Type B pancreatic cell (in vitro differentiated cells): ENCODE data around the gene BARHL1. TPM values are rescaled to one million over a fixed set of nuclear protein-coding genes. Genes with fewer than 3 reads are reported as not detected.

Source experiments
- DNase-seq: peaks from one replicate; pipeline ENCODE4 v3.0.0; 2021; ENCODE audit warnings: mixed read lengths; ENCODE audit not compliant: unreplicated experiment; ENCODE audit errors: extremely low spot score
- H3K27ac Mint-ChIP-seq: 2 replicates; pipeline ENCODE4 v1.8.0; 2021; ENCODE audit warnings: mild to moderate bottlenecking, mixed read lengths
- H3K27me3 Mint-ChIP-seq: 2 replicates; pipeline ENCODE4 v1.8.0; 2021; ENCODE audit warnings: mixed read lengths
- H3K36me3 Mint-ChIP-seq: 2 replicates; pipeline ENCODE4 v1.8.0; 2021; ENCODE audit warnings: mixed read lengths
- H3K4me1 Mint-ChIP-seq: one replicate; pipeline ENCODE4 v1.8.0; 2021; ENCODE audit warnings: mixed read lengths; ENCODE audit not compliant: unreplicated experiment
- H3K4me3 Mint-ChIP-seq: 2 replicates; pipeline ENCODE4 v1.8.0; 2021; ENCODE audit warnings: mild to moderate bottlenecking, mixed read lengths
- H3K9me3 Mint-ChIP-seq: 2 replicates; pipeline ENCODE4 v1.8.0; 2021; ENCODE audit warnings: mixed read lengths
- CTCF ChIP-seq: fragments of 200-600 bp; sonication (generic); conservative IDR thresholded peaks from 2 replicates; pipeline ENCODE4 v1.5.0; 2021; ENCODE audit warnings: antibody characterized with exemption, mild to moderate bottlenecking
- total RNA-seq: library from RNA; stranded (reverse); gene quantifications from 2 replicates; pipeline ENCODE4 v1.2.1, GENCODE V29; 2021; ENCODE audit warnings: low replicate concordance

BARHL1 gene
- total RNA-seq, 1 donor from 2014 or later, result 0.14 TPM

GRCh38 chr9:132546148-132547051 lies 36.0 kb upstream of the BARHL1 start:
- no peaks in the 10 kb centered on the region for H3K36me3 Mint-ChIP-seq
- H3K4me3 Mint-ChIP-seq, result peak overlapping the region; percentile 62
- H3K27ac Mint-ChIP-seq, result peak overlapping the region; percentile 43
- DNase-seq, result no peak
- peak; percentile 83 for TF ChIP-seq CTCF
- no peaks in the 10 kb centered on the region for H3K9me3 Mint-ChIP-seq
- H3K4me1 Mint-ChIP-seq, result peaks cover 40% of the 10 kb centered on the region
- H3K27me3 Mint-ChIP-seq, result peaks cover 50% of the 10 kb centered on the region

DNA sequence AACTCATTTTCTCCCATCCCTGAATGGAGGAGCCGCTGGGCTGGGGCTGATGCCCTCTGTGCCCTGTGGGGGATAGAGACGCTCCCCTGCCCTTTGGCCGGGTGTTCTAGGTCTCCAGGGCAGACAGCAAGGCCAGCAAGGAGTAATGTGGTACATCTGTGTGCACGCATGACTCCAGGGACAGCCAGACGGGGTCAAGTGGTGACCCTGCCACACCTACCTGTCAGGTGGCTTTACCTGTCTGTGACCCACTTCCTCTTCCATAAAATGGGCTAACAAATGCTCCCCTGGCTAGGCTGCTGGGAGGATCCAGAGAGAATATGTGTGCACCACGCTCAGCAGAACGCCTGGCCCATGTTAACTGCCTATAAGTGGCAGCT lies 35.4 kb upstream of the BARHL1 start:
- Mint-ChIP-seq H3K4me1 (peaks cover 40% of the 10 kb centered on the region), H3K36me3 (no peaks in the 10 kb centered on the region), H3K9me3 (no peaks in the 10 kb centered on the region), H3K4me3 (no peak overlapping the region), H3K27ac (no peak overlapping the region), H3K27me3 (peaks cover 53% of the 10 kb centered on the region)
- DNase-seq, result no peak
- no peak for TF ChIP-seq CTCF

GRCh38 chr9:132547436-132547835 lies 35.0 kb upstream of the BARHL1 start:
- no peak overlapping the region for H3K4me3 Mint-ChIP-seq
- no peak for DNase-seq
- no peaks in the 10 kb centered on the region for H3K36me3 Mint-ChIP-seq
- H3K9me3 Mint-ChIP-seq, result no peaks in the 10 kb centered on the region
- H3K4me1 Mint-ChIP-seq, result peaks cover 40% of the 10 kb centered on the region
- H3K27ac Mint-ChIP-seq, result no peak overlapping the region
- peaks cover 53% of the 10 kb centered on the region for H3K27me3 Mint-ChIP-seq
- no peak for TF ChIP-seq CTCF

DNA sequence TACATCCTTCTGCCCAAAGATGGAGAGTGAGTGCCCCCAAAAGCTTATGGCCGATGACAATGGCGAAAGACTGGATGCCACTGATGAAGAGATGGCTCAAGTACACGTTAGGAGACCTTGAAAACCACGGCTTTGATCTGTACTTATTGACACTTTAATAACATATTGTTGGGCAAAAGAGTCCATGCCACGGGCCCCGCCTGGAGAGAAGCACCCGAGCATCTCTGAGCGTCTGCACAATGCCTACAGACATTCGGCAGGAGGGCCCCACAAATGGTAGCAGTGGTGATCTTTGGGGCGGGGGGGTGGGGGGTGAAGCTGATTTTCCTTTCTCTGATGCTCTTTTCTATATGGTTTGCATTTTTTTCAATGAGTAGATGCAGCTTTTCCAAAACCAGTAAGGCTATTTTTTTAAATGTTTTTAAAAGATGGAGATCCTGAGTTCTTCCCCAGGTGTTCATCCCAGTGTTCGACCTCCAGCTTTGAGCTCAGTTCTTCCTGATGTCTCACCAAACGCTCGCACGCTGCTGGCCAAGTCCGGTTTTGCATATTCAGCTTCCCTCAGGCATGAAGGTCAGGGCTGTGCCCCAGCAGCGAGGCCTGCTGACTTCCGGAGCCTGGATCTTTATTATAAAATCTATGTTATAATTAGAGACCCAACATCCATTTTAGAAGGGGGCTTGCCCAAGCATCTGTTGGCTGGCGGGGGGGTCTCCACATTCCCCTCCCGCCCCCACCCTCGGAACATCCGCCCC lies 34.3 kb upstream of the BARHL1 start:
- H3K36me3 Mint-ChIP-seq, result no peaks in the 10 kb centered on the region
- H3K4me3 Mint-ChIP-seq, result no peak overlapping the region
- H3K27me3 Mint-ChIP-seq, result peaks cover 54% of the 10 kb centered on the region
- no peak for DNase-seq
- no peaks in the 10 kb centered on the region for H3K9me3 Mint-ChIP-seq
- H3K4me1 Mint-ChIP-seq, result peaks cover 40% of the 10 kb centered on the region
- no peak for TF ChIP-seq CTCF
- H3K27ac Mint-ChIP-seq, result no peak overlapping the region

DNA sequence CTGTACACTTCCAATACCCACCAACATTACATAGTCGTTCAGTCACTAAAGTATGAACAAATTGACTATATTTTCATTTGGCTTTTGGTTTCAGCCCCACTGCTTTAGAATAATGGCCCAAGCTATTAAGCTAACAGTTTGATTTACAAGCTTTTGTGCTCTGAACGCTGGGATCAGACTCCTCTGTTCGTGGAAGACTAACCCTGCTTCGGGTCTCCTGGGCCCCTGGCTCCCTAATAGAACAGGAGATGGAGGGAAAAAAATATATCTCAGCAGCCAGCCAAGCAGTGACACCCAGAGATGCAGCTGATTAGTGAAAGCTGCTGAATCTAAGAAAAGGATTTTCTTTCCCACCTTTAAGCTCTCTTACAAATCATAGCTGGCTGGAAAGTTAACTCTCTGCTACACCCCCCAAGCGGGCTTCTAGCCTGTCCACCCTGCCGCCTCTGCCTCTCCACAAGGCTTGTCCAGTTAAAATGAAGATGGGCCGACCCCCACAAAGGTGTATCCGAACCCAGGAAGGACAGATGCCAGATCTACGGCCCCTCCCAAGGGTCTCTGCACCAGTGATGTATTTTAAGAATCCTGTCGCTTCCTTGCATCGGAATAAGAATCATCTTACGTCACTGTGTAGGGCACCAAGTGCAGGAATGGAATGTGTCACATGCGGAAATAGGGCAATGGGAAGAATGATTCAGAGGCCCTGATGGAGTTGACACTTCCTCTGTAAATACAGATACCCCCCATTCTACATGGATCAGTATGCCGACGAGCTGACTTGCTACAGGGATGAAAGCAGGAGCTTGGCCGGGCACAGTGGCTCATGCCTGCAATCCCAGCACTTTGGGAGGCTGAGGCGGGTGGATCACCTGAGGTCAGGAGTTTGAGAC lies 33.4 kb upstream of the BARHL1 start:
- Mint-ChIP-seq H3K36me3 (no peaks in the 10 kb centered on the region), H3K4me3 (peak overlapping the region; percentile 44), H3K9me3 (no peaks in the 10 kb centered on the region), H3K4me1 (peaks cover 40% of the 10 kb centered on the region), H3K27me3 (peaks cover 51% of the 10 kb centered on the region), H3K27ac (peak overlapping the region; percentile 41)
- DNase-seq, result no peak
- TF ChIP-seq CTCF, result no peak
